Activated naive CD4-positive, alpha-beta T cell treated with anti-CD3 and anti-CD28 coated beads, Interleukin-2, amount 10 ng/mL, durations not matched to agents 5 hours and 36 hours (primary cell): Measurements from ENCODE around the gene RGS4. TPM values are rescaled to one million over a fixed set of nuclear protein-coding genes. Genes with fewer than 3 reads are reported as not detected.

Experiments
- total RNA-seq, 2 experiments: library from RNA; stranded (reverse); gene quantifications; one replicate each; pipeline ENCODE4 v1.2.3, GENCODE V29; 2021

The RGS4 gene
- not detected for total RNA-seq

DNA sequence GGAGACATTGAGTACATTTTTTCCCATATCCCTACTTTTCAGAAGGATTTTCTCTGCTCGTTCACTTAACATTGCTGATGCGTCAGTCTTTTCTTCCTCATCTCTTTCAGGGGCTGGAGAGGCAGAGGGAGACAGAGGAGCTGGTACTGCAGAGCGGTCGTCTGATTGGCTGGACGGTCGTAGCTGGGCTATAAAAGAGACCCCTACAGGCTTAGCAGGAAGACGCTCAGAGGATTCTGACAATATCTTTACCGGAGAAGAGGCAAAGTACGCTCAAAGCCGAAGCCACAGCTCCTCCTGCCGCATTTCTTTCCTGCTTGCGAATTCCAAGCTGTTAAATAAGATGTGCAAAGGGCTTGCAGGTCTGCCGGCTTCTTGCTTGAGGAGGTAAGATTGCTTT lies at the start of gene RGS4:
Gene RGS4 (plus strand): TSS at position 220 of the 400 bp plus-strand sequence. CDS start 124 bp downstream, at position 344.

Other genes with a start within 250 kb of the RGS4 start
- not detected for gene CCDC190, start 208.2 kb upstream of the RGS4 start, total RNA-seq
- 1 to 10 TPM; 2.2 to 4.3 TPM for gene RGS5, start 133.6 kb downstream of the RGS4 start, total RNA-seq